Fibroblast of skin of right biceps (primary cell): ENCODE results near the gene GIGYF2.
"Not testable (repeated sequence)": the region's sequence is repeated elsewhere in the genome, so short reads cannot be mapped to it uniquely, and the experiment has no call there.

Experiments used
- DNase-seq: peaks from one replicate; pipeline ENCODE4 v3.0.0-alpha.2; 2013

Gene GIGYF2

DNA sequence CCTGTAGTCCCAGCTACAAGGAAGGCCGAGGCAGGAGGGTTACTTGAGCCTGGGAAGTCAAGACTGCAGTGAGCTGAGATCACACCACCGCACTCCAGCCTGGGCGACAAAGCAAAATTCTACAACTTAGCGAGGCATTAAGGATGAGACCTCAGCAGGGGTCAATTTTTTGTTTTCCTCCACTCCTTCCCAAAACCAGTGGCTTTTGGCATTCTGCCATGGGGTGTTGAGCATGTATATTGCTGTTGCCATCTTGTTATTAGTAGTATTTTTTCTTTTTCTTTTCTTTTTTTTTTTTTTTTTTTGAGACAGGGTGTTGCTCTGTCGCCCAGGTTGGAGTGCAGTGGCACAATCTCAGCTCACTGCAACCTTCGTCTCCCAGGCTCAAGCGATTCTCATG lies 8.9 kb upstream of the GIGYF2 start:
- DNase-seq = no peak

DNA sequence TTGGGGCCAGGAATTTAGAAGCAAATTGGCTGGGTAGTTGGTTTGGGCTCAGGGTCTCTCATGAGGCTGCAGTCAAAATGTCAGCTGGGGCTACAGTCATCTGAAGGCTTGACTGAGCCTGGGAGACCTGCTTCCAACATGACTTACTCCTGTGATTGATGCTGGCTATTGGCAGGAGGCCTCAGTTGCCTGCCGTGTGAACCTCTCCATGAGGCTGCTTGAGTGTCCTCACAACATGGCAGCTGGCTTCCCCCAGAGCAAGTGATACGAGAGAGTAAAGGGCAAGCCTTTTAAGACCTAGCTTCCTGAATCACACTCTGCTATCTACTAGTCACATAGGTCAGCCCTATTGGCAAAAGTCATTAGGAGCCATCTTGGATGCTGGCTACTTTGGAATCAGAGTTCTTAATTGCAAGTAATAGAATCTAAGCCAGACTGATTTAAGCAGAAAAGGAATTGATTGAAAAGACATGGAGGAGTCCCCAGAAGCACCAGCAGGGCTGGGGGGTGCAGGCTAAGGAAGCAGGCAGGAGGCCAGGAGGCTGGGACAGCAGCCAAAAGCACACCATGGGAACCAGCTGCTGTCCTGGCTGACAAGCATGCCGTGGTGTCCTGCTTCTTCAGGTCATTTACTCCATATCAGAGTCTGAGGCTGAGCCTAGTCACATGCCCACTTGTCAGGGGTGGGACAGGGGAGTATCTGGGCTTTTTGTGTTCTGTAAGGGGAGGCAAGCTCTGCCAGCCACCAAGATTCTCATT lies 7.8 kb upstream of the GIGYF2 start:
- DNase-seq = peak; percentile 28

DNA sequence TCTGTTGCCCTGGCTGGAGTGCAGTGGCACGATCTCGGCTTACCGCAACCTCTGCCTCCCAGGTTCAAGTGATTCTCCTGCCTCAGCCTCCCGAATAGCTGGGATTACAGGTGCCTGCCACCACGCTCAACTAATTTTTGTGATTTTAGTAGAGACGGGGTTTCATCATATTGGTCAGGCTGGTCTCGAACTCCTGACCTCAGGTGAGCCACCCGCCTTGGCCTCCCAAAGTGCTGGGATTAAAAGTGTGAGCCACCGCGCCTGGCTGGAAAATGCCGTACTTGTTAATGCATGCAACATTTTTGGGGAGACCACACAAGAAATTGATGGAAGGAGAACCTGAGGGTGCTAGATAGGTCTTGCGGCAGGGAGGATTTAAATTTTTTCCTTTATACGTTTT lies 6.0 kb upstream of the GIGYF2 start:
- DNase-seq = not testable (repeated sequence)

DNA sequence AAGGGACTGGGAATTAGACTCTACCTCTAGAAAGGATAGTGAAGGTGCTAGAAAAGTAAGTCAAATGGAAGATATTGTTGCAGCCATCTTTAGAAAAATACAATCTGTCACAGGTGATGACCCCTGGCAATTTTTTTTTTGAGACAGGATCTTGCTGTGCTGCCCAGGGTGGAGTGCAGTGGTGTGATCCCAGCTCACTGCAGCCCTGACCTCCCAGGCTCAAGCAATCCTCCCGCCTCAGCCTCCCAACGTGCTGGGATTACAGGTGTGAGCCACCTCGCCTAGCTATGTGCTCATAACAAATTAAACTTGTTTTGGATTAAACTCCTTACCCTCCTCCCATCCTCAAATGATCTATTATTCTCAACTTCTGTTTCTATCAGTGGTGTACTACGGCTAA lies 3.8 kb upstream of the GIGYF2 start:
- no peak for DNase-seq

DNA sequence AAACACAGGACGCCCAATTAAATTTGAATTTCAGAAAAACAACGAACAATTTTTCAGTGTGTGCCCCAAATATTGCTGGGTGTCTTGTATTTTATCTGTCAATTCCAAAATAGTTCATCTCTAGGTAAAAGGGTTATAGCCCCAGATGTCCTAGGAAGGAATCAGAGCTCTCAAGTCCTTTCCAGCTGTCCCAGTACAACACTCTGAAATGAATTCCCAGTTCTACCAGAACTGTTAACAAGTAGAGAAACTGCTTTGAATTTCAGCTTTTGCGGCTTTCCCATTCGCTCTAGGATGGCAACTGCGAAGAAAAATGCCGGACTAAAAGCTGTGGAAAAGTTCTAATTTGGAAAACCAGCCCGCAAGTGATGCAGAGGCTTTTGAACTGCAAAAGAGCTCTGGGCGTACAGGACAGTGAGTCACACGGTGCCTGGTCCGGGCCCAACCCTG lies 497 bp upstream of the GIGYF2 start:
- DNase-seq = no peak

DNA sequence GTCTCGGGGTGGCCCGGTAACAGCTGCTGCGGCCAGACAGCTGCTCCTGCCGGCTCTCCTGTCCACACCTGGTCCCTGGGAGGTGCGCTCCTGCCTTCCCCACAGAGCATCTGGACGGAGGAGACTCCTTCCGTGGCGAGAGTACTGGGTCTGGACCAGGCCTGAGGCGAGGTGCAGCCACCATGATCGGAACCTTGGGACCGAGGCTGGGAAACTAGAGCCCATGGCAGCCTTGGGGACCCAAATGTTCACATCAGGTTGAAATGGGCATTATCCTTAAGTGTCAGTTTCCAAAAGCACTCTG lies 628 bp downstream of the GIGYF2 start:
- DNase-seq = peak; percentile 8

DNA sequence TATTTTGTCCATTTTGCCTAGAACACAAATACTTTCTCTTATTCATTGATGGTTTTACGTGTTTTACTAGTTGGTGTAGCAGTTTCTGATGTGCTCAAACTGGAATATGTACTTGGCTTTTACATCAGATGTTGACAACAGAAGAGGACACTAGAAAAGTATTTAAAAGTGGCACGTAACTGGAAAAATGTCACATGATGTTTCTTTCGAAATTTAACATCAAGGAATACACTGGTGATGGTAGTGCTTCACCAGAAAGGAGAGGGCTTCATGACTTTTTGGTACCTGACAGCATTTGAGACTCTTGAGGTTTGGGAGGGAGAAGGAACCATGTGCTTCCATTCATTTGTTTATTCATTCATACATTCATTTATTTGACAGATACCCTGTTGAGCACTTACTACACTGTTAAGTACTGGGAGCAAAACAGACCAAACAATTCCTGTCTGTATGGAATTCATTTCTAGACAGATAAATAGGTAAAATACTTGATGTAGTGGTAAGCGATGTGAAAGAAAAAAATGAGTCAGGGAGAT lies 1.5 kb downstream of the GIGYF2 start:
- no peak for DNase-seq

DNA sequence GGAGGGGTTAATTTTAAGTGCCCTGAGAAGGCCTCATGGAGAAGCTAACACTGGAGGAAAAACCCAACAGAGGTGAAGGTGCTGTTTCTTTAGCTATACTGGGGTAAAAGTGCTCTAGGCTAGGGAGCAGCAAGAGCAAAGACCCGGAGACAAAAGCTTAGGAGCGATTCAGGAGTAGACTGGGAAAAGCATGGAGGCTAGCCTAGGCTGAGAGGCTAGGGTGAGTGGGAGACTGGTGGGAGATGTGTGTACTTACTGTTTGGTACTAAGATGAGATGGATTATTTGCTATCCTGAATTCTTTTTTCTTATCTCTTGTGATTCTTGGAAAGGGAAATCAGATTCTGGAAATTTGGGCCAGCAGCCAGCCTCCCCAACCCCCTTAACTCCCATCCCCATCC lies 2.0 kb downstream of the GIGYF2 start:
- no peak for DNase-seq

DNA sequence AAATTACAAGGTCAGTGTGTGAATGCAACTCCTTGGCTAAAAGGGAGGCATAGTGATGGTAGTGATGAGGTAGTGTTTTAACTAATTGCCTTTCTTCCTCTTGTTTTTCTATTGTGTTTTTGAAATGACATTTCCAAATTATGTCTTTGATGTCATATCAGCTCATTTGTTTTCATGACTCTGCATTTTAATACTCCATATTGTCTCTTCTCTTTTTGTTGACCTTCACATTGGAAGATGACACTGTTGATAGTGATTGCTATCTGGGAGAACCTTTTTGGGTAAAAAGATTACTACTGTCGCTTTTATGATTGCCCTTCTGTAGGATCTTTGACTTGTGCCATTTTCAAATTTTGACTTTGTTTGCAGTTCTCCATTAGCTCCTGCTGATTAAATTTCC lies 3.0 kb downstream of the GIGYF2 start:
- no peak for DNase-seq

DNA sequence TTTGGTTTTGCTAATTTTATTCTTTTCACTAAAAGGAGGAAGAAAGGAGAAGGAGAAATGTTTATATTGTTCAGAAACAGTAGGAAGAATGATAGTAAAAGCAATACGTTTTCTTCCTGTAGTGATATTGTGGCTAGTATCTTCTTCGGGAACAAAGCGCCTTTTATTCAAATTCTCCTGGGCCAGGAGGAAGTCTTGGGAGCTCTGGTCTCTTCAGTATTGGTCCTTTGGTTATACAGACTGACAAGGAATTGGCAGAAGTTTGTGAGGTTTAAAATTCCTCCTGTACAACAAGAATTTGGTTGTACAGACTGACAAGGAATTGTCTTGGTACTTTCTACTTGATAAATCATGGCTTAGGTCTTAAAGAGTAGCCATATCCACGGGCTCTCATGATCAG lies 9.9 kb downstream of the GIGYF2 start:
- DNase-seq = no peak

DNA sequence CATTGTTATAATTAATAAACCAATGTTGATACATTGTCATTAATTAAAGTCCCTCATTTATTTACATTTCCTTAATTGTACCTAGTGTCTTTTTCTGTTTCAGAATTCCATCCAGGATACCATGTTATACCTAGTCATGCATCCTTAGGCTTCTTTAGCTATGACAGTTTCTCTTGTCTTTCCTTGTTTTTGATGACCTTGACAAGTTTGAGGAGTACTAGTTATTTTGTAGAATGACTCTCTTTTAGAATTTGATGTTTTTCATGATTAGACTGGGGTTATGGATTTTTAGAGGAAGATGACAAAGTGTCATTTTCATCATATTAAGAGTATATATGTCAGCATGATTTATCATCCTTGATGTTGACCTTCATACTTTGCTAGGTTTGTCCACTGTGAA lies 16.4 kb downstream of the GIGYF2 start:
- no peak for DNase-seq

DNA sequence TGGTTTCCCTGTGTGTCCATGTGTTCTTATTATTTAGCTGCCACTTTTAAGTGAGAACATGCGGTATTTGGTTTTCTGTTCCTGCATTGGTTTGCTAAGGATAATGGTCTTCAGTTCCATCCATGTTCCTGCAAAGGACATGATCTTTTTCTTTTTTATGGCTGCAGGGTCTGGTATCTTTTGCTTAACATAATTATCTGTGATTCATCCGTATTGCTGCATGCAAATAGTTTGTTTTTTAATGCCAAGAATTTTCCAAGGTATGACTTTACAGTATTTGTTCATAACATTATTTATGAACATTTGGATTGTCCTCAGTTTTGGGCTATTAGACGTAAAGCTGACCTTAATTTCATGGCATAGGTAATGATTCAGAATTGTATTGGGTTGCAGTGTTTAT lies 17.8 kb downstream of the GIGYF2 start:
- DNase-seq = peak; percentile 11

DNA sequence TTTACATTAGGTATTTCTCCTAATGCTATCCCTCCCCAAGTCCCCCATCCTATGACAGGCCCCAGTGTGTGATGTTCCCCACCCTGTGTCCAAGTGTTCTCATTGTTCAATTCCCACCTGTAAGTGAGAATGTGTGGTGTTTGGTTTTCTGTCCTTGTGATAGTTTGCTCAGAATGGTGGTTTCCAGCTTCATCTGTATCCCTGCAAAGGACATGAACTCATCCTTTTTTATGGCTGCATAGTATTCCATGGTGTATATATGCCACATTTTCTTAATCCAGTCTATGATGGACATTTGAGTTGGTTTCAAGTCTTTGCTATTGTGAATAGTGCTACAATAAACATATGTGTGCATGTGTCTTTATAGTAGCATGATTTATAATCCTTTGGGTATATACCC lies 22.9 kb downstream of the GIGYF2 start:
- DNase-seq = not testable (repeated sequence)

DNA sequence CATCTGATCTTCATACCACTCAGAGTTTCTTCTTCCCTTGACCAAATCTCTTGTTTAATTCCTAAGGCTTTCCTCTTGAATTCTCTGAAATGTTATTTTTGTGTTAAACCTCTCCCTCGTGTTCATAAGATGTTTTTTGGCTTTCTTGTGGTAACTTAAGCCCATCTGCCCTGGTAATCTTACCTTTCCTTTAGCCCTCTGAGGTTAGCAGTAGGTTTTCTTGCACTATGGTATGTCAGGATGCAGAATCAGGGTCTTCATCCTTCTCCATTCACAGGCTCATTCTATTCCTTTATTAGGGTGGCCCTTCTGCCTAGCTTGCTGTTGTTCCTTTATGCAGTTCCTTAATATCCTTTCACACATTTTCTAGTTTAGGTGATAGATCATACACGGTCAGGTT lies 24.1 kb downstream of the GIGYF2 start:
- DNase-seq = no peak

DNA sequence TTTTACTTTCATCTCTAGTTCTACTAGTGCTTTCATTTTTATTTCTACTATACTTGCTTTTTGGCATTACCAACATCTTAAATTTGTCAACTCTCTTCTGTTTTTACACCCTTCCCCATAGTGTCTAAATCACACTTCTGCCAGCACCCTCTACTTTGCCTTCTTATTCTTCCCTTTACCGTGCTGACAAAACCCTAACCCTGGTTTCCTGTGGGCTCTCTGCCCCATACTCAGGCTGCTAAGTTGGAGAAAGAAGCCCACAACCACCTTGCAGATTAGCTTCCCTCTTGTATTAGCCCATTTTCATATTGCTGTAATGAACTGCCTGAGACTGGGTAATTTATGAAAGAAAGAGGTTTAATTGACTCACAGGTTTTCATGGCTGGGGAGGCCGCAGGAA lies 24.8 kb downstream of the GIGYF2 start:
- DNase-seq = no peak

DNA sequence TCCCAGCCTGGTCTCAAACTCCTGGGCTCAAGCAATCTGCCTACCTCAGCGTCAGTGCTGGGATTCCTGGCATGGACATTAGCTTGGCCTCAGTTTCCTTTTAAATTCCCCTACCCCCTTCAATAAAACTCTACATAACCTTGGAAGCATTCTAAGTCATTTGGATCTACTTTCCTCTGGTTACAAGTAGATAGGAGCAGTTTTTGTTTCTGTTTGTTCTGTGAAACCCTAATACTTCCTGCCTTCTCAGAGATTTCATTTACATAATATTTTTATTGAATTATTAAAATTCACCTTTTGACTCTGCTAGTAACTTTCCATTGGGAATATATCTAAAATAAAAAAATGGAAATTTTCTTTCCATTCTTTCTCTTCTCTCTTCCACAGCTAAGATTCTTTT lies 25.9 kb downstream of the GIGYF2 start:
- DNase-seq = no peak

DNA sequence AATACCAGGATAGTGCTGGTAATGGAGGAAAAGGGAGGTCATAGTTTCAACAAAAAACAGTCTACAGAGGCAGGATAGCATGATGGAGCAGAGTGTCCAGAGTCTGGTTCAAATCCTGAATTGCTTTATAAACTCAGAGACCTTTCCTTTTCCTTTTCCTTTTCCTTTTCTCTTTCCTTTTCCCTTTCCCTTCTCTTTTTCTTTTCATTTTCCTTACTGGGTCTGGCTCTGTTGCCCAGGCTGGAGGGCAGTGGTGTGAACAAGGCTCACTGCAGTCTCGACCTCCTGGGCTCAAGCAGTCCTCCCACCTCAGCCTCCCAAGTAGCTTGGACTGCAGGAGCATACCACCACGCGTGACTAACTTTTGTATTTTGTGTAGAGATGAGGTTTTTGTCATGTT lies 31.7 kb downstream of the GIGYF2 start:
- no peak for DNase-seq

DNA sequence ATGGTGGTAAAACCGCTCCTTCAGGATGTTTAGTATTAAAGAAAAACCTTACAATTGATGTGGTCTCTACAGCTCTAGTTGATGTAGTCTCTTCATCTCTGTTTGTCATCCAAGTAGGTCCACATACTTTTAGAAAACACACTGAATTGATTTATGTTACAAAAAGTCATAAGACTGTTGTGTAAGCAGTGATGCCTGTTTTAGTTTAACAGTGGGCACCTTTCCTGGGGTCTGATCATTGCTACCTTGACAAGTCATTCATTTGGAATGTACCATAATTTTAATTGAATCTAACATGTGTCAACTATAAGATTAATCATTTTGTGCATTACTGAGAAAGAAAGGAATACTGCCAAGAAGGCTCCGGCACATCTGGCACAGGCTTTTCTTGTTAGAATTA lies 34.3 kb downstream of the GIGYF2 start:
- DNase-seq = peak; percentile 30

DNA sequence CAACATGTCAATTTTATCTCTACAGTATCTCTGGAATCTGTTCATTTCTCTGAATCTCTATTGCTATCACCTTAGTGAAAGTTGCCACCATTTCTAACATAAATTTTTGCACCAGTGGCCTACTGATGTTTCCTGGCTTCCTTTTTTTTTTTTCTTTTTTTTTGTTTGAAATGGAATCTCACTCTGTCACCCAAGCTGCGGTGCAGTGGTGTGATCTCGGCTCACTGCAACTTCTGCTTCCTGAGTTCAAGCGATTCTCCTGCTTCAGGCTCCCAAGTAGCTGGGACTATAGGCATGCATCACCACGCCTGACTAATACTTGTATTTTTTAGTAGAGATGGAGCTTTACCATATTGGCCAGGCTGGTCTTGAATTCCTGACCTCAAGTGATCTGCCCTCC lies 44.2 kb downstream of the GIGYF2 start:
- no peak for DNase-seq

DNA sequence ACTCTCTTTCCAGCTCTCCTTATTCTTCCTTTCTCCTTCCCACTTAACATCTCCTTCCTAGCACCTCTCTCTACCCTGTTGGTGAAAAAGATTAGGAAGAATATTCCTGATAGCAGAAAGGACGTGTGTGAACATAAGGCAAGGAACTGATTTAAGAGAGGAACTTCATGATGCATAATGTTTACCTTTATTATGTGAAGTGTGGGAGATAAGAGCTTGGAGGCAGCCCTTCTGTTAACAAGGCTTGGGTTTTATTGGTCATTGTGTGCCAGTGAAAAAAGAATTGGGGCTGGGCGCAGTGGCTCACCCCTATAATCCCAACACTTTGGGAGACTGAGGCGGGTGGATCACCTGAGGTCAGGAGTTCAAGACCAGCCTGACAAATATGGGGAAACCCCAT lies 44.8 kb downstream of the GIGYF2 start:
- no peak for DNase-seq

DNA sequence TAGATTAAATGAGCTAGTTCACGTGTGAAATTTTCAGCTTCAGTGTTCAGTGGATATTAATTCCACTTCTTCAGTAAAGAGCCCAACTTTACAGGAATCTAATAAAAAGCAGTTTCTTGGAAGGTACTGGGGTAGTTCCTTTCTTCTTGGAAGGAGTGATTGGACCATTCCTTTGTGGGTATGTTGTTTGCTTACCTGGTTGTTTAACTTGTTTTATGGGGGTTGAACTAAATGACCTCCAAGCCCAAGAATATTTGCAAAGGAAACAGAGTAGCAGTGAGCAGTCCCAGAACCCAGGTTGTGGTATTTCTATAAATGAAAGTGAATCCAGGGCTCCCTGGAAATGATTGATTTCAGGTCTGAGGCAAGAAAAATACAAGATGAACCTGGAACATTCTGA lies 47.8 kb downstream of the GIGYF2 start:
- DNase-seq = no peak

DNA sequence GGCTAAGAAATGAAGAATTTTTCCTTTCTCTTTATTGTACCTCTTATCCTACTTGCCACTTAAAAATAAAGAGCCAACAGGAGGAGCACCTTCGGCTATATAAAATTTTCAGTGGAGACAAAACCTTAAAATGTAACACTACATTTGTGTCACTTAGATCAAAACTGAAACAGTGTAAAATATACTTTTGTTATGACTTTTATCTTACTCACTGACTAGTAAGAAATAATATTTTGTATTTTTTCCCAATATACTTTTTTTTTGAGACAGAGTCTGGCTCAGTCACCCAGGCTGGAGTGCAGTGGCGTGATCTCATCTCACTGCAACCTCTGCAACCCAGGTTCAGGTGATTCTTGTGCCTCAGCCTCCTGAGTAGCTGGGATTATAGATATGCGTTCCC lies 50.9 kb downstream of the GIGYF2 start:
- DNase-seq = no peak

DNA sequence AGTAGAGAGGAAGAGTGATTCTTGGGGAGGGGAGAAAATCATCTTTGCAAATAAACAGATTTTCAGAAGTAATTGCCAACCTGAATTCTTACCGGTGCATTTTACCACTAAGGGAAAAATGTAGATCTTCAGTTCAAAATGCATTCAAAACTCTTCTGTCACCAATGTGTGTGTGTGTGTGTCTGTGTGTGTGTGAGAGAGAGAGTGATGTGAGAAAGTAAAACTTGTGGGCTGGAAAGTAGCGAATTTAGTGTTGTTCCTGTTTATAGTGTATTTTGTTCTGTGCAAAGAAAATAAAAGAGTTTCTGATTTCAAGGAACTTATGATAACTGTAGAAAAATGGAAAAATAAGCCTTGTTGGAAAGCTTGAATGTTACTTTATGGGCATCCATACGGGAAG lies 52.2 kb downstream of the GIGYF2 start:
- no peak for DNase-seq

DNA sequence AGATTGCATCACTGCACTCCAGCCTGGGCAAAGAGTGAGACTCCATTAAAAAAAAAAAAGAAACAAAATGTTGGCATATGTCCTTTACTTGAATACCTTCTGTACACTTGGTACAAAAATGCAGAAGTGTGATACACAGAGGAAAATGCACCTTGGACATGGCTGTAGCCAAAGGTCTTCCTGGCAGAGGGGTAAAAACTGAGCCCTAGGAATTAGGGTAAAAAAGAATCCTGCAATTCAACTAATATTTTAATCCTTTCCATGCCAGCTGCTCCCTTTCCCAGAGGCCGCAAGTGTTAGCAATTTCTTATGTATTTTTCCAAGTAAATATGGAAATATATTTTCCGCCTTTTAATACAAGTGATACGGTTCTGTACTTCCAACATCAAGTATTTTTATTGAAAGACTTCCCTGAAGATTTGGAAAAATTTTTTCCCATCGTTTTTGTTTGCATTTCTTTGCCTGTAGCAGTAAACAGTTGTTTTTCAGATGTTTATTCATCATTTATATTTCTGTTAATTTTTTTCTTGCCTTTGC lies 53.1 kb downstream of the GIGYF2 start:
- DNase-seq = no peak

DNA sequence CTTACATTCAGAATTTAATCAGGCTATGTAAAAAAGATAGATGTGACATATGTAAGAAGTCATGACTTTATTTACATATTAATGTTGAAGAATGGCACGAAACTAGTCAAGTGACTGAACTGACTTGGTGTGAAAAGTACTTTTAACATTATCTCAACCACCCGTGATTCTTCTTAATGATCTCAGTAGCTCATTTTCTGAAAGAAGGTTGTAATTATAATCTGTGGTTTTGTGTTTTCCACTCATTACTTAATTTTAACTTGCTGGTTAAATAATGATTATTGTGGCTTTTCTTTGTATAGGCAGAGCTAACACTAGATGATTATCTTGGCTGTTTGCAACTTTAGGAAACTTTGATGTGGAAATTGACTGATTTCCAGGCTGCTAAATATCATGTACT lies 60.8 kb downstream of the GIGYF2 start:
- no peak for DNase-seq
